ENCODE data around the gene OR10A3.

Gene OR10A3

GRCh38 chr11:7941146-7941545 is 362 bp downstream of the OR10A3 start:
- no peak for DNase-seq (ENCODE audit: low read depth)

- DNase-seq (ENCODE audit: low read depth): no peak
These were observed 4.9 kb downstream of the OR10A3 start for GRCh38 chr11:7936615-7937014.

GRCh38 chr11:7931168-7931567 is 10.3 kb downstream of the OR10A3 start, which contains the start of gene OR10A6:
Gene OR10A6, minus strand, starts transcription at chr11:7931268. Its CDS starts 2,606 bp downstream, at chr11:7928662.
- no peak for DNase-seq (ENCODE audit: low read depth)

- no peak for DNase-seq (ENCODE audit: low read depth)
These were observed 13.9 kb downstream of the OR10A3 start for GRCh38 chr11:7927635-7928034.

- DNase-seq (ENCODE audit: low read depth): no peak
These were observed 17.0 kb downstream of the OR10A3 start for GRCh38 chr11:7924536-7924935.

- DNase-seq (ENCODE audit: low read depth): no peak
These were observed 23.4 kb downstream of the OR10A3 start for GRCh38 chr11:7918141-7918540.

DNA sequence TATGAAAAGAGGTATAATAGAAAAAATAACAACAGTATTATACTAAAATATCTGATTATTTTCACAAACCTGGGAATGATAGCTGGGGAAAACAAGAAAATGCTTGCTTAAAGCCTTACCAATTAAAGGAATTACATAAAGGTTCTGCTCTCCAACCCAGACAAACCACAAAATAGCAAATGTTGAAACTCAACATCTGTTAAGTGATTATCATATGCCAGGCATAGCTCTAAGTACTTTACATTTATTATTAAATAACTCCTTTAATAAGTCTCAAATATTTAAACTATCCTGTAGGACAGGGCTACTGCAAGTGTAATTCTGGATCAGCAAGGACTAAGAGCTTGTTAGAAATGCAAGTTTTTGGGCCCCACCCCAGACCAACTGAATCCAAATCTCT is 30.5 kb downstream of the OR10A3 start:
- no peak for DNase-seq (ENCODE audit: low read depth)

- no peak for DNase-seq (ENCODE audit: low read depth)
These were observed 31.2 kb downstream of the OR10A3 start for GRCh38 chr11:7910286-7910788.

- no peak for DNase-seq (ENCODE audit: low read depth)
These were observed 31.8 kb downstream of the OR10A3 start for GRCh38 chr11:7909585-7910285.

- DNase-seq (ENCODE audit: low read depth): no peak
These were observed 34.4 kb downstream of the OR10A3 start for GRCh38 chr11:7907121-7907520.

DNA sequence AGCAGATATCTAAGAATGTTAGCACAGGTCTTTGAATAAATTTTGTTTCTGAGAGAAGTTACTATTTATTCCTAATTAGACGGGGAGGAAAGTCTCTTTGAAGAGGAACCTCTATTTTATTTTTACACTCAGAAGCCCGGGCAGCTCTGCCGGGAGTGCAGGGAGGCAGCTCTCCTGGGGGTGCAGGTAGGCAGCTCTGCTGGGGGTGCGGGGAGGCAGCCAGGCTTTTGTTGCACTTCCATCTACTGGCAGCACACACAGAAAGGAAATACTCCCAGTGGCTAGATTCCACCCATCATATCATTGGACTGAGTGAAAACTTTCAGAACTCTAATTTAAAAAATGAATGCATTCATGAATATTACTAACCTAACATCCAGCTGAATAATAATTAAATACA is 35.0 kb downstream of the OR10A3 start:
- no peak for DNase-seq (ENCODE audit: low read depth)

- no peak for DNase-seq (ENCODE audit: low read depth)
These were observed 35.5 kb downstream of the OR10A3 start for GRCh38 chr11:7905961-7906429.

GRCh38 chr11:7905549-7905948 is 36.0 kb downstream of the OR10A3 start:
- DNase-seq (ENCODE audit: low read depth): no peak

GRCh38 chr11:7904917-7905316 is 36.6 kb downstream of the OR10A3 start:
- DNase-seq (ENCODE audit: low read depth): peak; percentile 20

DNA sequence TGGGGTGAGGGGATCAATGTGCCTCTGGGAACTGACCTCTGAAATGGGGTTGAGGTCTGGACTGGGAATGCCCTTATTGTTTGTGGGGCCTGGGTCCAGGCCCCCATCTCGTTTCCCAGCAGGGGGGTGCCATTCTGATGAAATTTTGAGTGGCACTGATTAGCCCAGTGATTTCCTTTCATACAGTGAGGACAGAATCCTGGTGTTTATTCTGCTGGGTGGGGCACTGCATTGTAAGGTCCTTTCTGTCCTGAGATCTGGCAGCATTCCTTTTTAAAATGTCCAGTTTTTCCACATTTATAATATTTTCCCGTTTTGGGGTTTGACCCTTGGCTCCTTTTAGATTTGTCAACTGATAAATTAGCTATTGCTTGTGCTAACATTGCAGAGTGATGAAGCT is 37.6 kb downstream of the OR10A3 start:
- DNase-seq (ENCODE audit: low read depth): no peak

- DNase-seq (ENCODE audit: low read depth): no peak
These were observed 40.1 kb downstream of the OR10A3 start for GRCh38 chr11:7901319-7901854.

DNA sequence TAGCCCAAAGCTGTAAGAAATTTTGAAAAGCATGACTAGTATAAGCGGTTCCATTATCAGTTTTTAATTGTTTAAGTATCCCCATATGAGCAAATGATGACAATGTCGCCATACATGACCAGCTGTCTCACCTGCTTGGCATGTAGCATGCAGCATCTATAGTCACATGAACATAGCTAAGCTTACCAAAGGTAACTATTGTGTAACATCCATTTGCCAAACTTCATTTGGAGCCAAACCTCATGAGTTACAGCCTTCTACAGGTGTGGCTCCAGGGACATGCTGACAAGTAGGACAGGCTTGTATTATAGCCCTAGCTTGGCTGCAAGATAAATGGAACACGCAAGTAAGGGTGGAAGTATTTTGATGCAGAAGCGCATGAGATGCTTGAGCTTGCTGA is 40.8 kb downstream of the OR10A3 start:
- no peak for DNase-seq (ENCODE audit: low read depth)

DNA sequence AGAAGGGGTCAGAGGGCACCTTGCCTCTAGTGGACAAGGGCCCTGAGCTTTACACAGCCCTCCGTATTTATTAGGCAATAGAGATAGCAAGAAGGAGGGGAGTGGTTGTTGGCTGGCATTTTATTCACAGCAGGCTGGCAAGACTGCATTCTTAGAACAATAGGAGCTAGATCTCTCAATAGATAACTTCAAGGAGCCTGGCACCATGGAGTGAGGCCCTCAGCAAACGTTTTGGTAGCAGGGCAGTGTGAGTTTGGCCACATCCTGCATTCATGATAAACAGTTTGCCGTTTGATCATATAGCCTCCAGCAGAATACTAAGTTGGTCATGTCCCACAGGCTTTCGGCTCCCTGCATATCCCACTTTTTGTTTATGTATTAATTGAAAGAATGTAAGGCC is 42.1 kb downstream of the OR10A3 start:
- DNase-seq (ENCODE audit: low read depth): no peak

DNA sequence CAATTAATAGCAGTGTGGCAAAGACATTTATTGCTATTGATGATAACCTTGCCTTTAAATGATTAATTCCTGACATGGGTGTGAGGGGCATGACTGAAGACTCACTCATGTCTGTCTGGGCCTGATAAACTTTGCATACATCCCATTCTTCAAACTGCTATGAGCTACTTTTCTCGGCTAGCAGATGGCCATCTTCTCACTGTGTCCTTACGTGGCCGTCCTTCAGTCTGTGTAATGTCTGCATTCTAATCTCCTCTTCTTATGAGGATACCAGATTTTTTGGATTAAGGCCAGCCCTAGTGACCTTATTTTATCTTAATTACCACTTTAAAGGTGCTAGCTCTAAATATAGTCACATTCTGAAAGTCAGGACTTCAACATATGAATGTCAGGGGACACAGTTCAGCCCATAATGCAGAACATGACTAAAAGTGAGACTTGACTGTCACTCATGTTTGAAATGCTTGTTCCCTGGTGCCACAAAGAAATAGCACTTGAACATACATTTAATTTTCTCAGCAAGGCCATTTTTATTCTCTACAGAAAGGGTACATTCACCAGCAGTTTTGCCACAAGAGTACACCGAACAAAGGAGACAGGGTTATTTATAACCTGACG is 42.7 kb downstream of the OR10A3 start:
- no peak for DNase-seq (ENCODE audit: low read depth)

DNA sequence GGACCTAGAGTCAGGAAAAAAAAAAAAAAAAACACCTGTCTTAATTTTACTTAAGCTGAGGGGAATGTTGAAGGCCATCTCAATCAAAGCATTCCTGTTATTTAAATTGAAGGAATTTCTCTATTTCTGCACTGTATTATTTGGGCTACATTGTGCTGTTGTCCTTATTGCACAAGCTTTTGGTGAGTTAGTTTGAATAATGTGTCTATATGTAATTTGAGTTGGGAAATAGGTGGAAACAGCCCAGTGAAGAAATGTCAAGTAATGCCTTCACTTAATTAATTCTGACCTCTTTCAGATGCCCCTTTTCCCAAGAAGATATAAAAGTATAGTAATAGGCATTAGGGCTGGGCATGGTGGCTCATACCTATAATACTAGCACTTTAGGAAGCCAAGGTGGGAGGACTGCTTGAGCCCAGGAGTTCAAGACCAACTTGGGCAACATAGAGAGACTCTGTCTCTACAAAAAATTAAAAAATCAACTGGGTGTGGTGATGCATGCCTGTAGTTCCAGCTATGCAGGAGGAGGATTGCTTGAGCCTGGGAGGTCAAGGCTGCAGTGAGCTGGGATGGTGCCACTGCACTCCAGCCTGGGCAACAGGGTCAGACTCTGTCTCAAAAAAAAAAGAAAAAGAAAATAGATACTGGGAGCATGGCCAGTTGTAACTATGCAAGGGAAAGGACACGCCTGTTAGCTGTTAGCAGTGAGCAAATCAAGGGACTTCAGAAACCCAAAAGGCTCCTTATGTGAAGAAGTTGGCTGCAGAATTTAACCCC is 45.3 kb downstream of the OR10A3 start:
- DNase-seq (ENCODE audit: low read depth): no peak

- no peak for DNase-seq (ENCODE audit: low read depth)
These were observed 47.3 kb downstream of the OR10A3 start for GRCh38 chr11:7894251-7894650.

GRCh38 chr11:7893796-7894195 is 47.7 kb downstream of the OR10A3 start:
- no peak for DNase-seq (ENCODE audit: low read depth)
